HCT116 (cell line): ENCODE results near the gene CRYBA4. TPM values are rescaled to one million over a fixed set of nuclear protein-coding genes. Genes with fewer than 3 reads are reported as not detected.

Experiments used
- ATAC-seq: fragments of 200-7000 bp; cut with Tn5 transposase; 2 replicates; pipeline ENCODE4 v1.9.1; 2020; ENCODE audit warnings: mild to moderate bottlenecking, moderate library complexity
- BruUV-seq: library from RNA; stranded (reverse); fragments of 400-500 nt; replicated peaks from 2 replicates; lab custom pipeline; 2021; lab: Mats Ljungman, UMichigan
- CTCF ChIA-PET: fragments of 300-600 bp; sonication (Branson Sonifier 250); formaldehyde crosslinking; loops from one replicate; lab custom pipeline; 2021; ENCODE audit warnings: antibody characterized with exemption; lab: Charles Lee
- POLR2A ChIA-PET: fragments of 300-600, 350-600 bp; sonication (Branson Sonifier 250); formaldehyde crosslinking; loops from one replicate; lab custom pipeline; 2021; ENCODE audit warnings: antibody characterized with exemption; lab: Charles Lee
- RAD21 ChIA-PET, 2 experiments: fragments of 300-600 bp; sonication (Branson Sonifier 250); formaldehyde crosslinking; loops; one replicate each; lab custom pipeline; 2023; ENCODE audit warnings: low total read pairs in 2 of 2; ENCODE audit not compliant: uncharacterized antibody in 2 of 2, unreplicated experiment in 2 of 2, low non-redundant PET in 1 of 2; lab: Charles Lee
- DNase-seq: peaks from one replicate; pipeline ENCODE4 v3.0.0-alpha.2; 2010; ENCODE audit warnings: low read depth, low spot score
- H2AFZ ChIP-seq: fragments of 200-600 bp; shearing (Covaris generic), sonication (generic); 2 replicates; pipeline ENCODE4 v1.6.1; 2017; ENCODE audit warnings: low read depth, mixed run types, mixed read lengths, antibody characterized with exemption, low read length; ENCODE audit not compliant: poor library complexity, severe bottlenecking
- H3K27ac ChIP-seq: 2 replicates; pipeline ENCODE4 v1.5.1; 2012; ENCODE audit warnings: low read depth, low read length
- H3K27me3 ChIP-seq: fragments of 200-600 bp; sonication (generic); 2 replicates; pipeline ENCODE4 v1.6.1; 2016; ENCODE audit warnings: mixed run types, low read length, mixed read lengths; ENCODE audit not compliant: insufficient read depth
- H3K36me3 ChIP-seq, 2 experiments: fragments of 200-500 bp in 1 of 2; fragments of 200-600 bp in 1 of 2; sonication (Bioruptor generic) in 1 of 2; sonication (generic) in 1 of 2; 2 replicates each; pipeline versions ENCODE4 v1.5.1 to v1.6.1; 2014 to 2016; ENCODE audit warnings: low read length in 2 of 2, inconsistent platforms in 1 of 2, mixed read lengths in 1 of 2, mixed run types in 1 of 2; ENCODE audit not compliant: insufficient read depth in 2 of 2, control insufficient read depth in 1 of 2
- H3K4me1 ChIP-seq, 2 experiments: fragments of 200-600 bp in 1 of 2; sonication (generic) in 1 of 2; 2 replicates each; pipeline versions ENCODE4 v1.5.1 to v1.6.1; 2012 to 2017; ENCODE audit warnings: low read length in 2 of 2, inconsistent platforms in 1 of 2, mild to moderate bottlenecking in 1 of 2, mixed read lengths in 1 of 2, mixed run types in 1 of 2, moderate library complexity in 1 of 2; ENCODE audit not compliant: insufficient read depth in 2 of 2, control insufficient read depth in 1 of 2
- H3K4me2 ChIP-seq: fragments of 200-600 bp; sonication (generic); 2 replicates; pipeline ENCODE4 v1.6.1; 2017; ENCODE audit warnings: mixed run types, low read length, mixed read lengths
- H3K4me3 ChIP-seq, 2 experiments: fragments of 200-600 bp in 1 of 2; sonication (generic) in 1 of 2; replicated peaks in 1 of 2; 2 replicates each; pipeline ENCODE4 v1.5.1; 2011 to 2016; ENCODE audit warnings: low read length in 2 of 2, control low read depth in 1 of 2, low read depth in 1 of 2, mild to moderate bottlenecking in 1 of 2, mixed read lengths in 1 of 2, mixed run types in 1 of 2
- H3K79me2 ChIP-seq: fragments of 200-600 bp; sonication (generic); 2 replicates; pipeline ENCODE4 v1.6.1; 2017; ENCODE audit warnings: mild to moderate bottlenecking, mixed run types, low read length, moderate library complexity, mixed read lengths; ENCODE audit not compliant: insufficient read depth
- H3K9ac ChIP-seq: fragments of 200-600 bp; sonication (generic); 2 replicates; pipeline ENCODE4 v1.6.1; 2016; ENCODE audit warnings: low read length, mixed read lengths
- H3K9me2 ChIP-seq: fragments of 200-600 bp; sonication (generic), shearing (Covaris generic); 2 replicates; pipeline ENCODE4 v1.6.1; 2017; ENCODE audit warnings: mixed run types, mild to moderate bottlenecking, moderate library complexity; ENCODE audit not compliant: insufficient read depth
- H3K9me3 ChIP-seq, 2 experiments: fragments of 200-500 bp in 1 of 2; fragments of 200-600 bp in 1 of 2; sonication (Bioruptor generic) in 1 of 2; sonication (generic) in 1 of 2; 2 replicates each; pipeline ENCODE4 v1.6.1; 2014 to 2017; ENCODE audit warnings: low read length in 2 of 2, mixed read lengths in 2 of 2, inconsistent platforms in 1 of 2, low read depth in 1 of 2, mild to moderate bottlenecking in 1 of 2, mixed run types in 1 of 2, moderate library complexity in 1 of 2; ENCODE audit not compliant: control insufficient read depth in 1 of 2, insufficient read depth in 1 of 2
- H4K20me1 ChIP-seq: fragments of 200-600 bp; sonication (generic), shearing (Covaris generic); 2 replicates; pipeline ENCODE4 v1.6.1; 2017; ENCODE audit warnings: mixed run types, mild to moderate bottlenecking, moderate library complexity; ENCODE audit not compliant: insufficient read depth
- CBX3 ChIP-seq: IDR thresholded peaks from 2 replicates; pipeline ENCODE4 v1.6.1; 2012; ENCODE audit warnings: low read depth
- CEBPB ChIP-seq: IDR thresholded peaks from 2 replicates; pipeline ENCODE4 v1.6.1; 2012; ENCODE audit warnings: low read depth
- EGR1 ChIP-seq: IDR thresholded peaks from 2 replicates; pipeline ENCODE4 v1.6.1; 2012; ENCODE audit warnings: low read depth
- JUND ChIP-seq: IDR thresholded peaks from 2 replicates; pipeline ENCODE4 v1.6.1; 2012
- POLR2AphosphoS5 ChIP-seq: IDR thresholded peaks from 2 replicates; pipeline ENCODE4 v1.6.1; 2011; ENCODE audit warnings: mild to moderate bottlenecking, low read depth, low read length, moderate library complexity
- YY1 ChIP-seq: IDR thresholded peaks from 2 replicates; pipeline ENCODE4 v1.6.1; 2011; ENCODE audit warnings: low read length, low read depth, moderate library complexity, mild to moderate bottlenecking; ENCODE audit not compliant: insufficient replicate concordance; ENCODE audit errors: extremely low read depth
- ZNF274 ChIP-seq: fragments of 200-500 bp; sonication (Bioruptor generic); IDR thresholded peaks from 2 replicates; pipeline ENCODE4 v1.6.1; 2014; ENCODE audit warnings: mild to moderate bottlenecking, low read depth, low read length, inconsistent platforms
- intact Hi-C: fragments of 100-400 bp; cut with micrococcal nuclease; formaldehyde crosslinking; loops from 2 replicates; pipeline ENCODE4 v1.10.0; 2022
- total RNA-seq: library from RNA; stranded (reverse); gene quantifications from one replicate; pipeline ENCODE4 v1.2.1, GENCODE V29; 2021; ENCODE audit not compliant: unreplicated experiment
- TF ChIP-seq, protein P1 (sequence below): IDR thresholded peaks from 2 replicates; pipeline ENCODE4 v1.6.1; 2012; ENCODE audit warnings: low read depth
- TF ChIP-seq, protein P2 (sequence below): IDR thresholded peaks from 2 replicates; pipeline ENCODE4 v1.6.1; 2012
- TF ChIP-seq, protein P3 (sequence below), 3 experiments: fragments of 200-600 bp in 1 of 3; sonication (generic) in 1 of 3; IDR thresholded peaks in 2 of 3; conservative IDR thresholded peaks in 1 of 3; 2 replicates each; pipeline ENCODE4 v1.5.1; 2012 to 2017; ENCODE audit warnings: low read depth in 2 of 3, low read length in 2 of 3, antibody characterized with exemption in 1 of 3, borderline replicate concordance in 1 of 3, control low read depth in 1 of 3, mild to moderate bottlenecking in 1 of 3, mixed read lengths in 1 of 3, mixed run types in 1 of 3, moderate library complexity in 1 of 3; ENCODE audit not compliant: insufficient read depth in 1 of 3
- TF ChIP-seq, protein P4 (sequence below): IDR thresholded peaks from 2 replicates; pipeline ENCODE4 v1.6.1; 2011; ENCODE audit warnings: mild to moderate bottlenecking, low read length, moderate library complexity; ENCODE audit not compliant: insufficient replicate concordance; ENCODE audit errors: extremely low read depth

The CRYBA4 gene
- total RNA-seq, 1 experiment from 2014 or later, result not detected

DNA sequence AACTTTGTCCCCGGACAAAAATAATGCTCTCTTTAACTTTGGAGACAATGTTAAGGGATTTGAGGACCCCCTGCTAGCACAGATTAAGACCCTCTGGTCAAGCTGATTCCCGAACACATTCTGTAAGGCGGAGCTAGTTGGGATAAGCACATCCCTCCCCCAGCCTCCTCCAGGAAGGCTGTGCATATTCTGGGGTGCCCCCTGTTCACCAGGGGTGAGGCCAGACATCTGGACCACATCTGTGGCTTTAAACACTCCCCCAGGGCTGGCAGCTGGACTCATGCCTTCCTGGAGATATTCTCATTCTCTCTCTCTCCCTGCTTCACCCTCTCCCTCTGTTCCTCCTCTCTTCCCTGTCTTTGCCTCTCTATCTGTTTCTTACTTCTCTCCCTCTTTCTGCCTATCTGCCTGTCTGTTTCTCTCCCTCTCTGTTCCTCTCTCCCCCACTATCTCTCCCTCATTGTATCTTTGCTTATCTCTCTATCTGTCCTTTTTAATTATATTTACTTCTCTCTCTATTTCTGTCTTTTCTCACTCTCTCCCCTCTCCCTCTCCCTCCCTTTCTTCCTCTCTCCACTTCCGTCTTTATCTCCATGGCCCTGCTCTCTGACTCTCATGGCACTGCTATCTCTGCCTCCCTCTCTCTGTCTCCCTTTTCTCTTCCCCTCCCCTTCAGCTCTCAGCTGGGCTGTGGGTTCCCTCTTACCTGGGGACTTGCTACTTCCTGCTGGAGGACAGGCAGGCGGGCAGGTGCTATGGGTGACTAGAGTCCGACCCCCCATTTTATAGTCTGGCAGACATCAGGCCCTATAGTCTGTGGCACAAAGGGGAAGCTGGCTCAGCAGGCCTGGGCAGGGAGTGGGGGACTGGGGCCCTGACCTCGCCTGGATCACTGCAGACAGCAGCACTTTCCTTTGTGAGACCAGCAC lies 4.2 kb upstream of the CRYBA4 start, which contains the start of gene CRYBB1:
CRYBB1 (minus strand) TSS at position 757 of the 929 bp plus-strand sequence. CDS start 1,708 bp downstream, outside the sequence.
- Histone ChIP-seq H3K4me1 (no peaks in the 10 kb centered on the region), H3K4me2 (no peak within 1 kb of the TSS), H3K4me3 (no peak within 1 kb of the TSS), H3K27ac (no peak within 1 kb of the TSS), H3K9me3 (no peaks in the 10 kb centered on the region), H3K27me3 (0 out of 2 replicates have a peak, but pooled peaks cover 3% of the 10 kb centered on the region), H3K36me3 (no peaks in the 10 kb centered on the region), H3K9me2 (no peaks in the 10 kb centered on the region), H3K79me2 (no peaks in the 10 kb centered on the region), H3K9ac (no peak within 1 kb of the TSS), H2AFZ (no peak within 1 kb of the TSS), H4K20me1 (no peaks in the 10 kb centered on the region)
- ChIA-PET CTCF (no interaction called here), RAD21 (no interaction called here), POLR2A (no interaction called here)
- TF ChIP-seq ZNF274, result no peak
- TF ChIP-seq, protein P1, sequence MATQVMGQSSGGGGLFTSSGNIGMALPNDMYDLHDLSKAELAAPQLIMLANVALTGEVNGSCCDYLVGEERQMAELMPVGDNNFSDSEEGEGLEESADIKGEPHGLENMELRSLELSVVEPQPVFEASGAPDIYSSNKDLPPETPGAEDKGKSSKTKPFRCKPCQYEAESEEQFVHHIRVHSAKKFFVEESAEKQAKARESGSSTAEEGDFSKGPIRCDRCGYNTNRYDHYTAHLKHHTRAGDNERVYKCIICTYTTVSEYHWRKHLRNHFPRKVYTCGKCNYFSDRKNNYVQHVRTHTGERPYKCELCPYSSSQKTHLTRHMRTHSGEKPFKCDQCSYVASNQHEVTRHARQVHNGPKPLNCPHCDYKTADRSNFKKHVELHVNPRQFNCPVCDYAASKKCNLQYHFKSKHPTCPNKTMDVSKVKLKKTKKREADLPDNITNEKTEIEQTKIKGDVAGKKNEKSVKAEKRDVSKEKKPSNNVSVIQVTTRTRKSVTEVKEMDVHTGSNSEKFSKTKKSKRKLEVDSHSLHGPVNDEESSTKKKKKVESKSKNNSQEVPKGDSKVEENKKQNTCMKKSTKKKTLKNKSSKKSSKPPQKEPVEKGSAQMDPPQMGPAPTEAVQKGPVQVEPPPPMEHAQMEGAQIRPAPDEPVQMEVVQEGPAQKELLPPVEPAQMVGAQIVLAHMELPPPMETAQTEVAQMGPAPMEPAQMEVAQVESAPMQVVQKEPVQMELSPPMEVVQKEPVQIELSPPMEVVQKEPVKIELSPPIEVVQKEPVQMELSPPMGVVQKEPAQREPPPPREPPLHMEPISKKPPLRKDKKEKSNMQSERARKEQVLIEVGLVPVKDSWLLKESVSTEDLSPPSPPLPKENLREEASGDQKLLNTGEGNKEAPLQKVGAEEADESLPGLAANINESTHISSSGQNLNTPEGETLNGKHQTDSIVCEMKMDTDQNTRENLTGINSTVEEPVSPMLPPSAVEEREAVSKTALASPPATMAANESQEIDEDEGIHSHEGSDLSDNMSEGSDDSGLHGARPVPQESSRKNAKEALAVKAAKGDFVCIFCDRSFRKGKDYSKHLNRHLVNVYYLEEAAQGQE, result no peak
- TF ChIP-seq, protein P2, sequence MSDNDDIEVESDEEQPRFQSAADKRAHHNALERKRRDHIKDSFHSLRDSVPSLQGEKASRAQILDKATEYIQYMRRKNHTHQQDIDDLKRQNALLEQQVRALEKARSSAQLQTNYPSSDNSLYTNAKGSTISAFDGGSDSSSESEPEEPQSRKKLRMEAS, result no peak
- no peak for TF ChIP-seq CEBPB
- TF ChIP-seq EGR1, result no peak
- TF ChIP-seq, protein P3, sequence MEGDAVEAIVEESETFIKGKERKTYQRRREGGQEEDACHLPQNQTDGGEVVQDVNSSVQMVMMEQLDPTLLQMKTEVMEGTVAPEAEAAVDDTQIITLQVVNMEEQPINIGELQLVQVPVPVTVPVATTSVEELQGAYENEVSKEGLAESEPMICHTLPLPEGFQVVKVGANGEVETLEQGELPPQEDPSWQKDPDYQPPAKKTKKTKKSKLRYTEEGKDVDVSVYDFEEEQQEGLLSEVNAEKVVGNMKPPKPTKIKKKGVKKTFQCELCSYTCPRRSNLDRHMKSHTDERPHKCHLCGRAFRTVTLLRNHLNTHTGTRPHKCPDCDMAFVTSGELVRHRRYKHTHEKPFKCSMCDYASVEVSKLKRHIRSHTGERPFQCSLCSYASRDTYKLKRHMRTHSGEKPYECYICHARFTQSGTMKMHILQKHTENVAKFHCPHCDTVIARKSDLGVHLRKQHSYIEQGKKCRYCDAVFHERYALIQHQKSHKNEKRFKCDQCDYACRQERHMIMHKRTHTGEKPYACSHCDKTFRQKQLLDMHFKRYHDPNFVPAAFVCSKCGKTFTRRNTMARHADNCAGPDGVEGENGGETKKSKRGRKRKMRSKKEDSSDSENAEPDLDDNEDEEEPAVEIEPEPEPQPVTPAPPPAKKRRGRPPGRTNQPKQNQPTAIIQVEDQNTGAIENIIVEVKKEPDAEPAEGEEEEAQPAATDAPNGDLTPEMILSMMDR (IDR thresholded peaks at IDR 0.05 in 2 of 3, conservative IDR thresholded peaks at IDR 0.05 in 1 of 3; ENCODE audit: borderline replicate concordance in 1 of 3, insufficient read depth in 1 of 3, low read depth in 2 of 3, low read length in 2 of 3), result no peak
- TF ChIP-seq CBX3, result no peak
- TF ChIP-seq, protein P4, sequence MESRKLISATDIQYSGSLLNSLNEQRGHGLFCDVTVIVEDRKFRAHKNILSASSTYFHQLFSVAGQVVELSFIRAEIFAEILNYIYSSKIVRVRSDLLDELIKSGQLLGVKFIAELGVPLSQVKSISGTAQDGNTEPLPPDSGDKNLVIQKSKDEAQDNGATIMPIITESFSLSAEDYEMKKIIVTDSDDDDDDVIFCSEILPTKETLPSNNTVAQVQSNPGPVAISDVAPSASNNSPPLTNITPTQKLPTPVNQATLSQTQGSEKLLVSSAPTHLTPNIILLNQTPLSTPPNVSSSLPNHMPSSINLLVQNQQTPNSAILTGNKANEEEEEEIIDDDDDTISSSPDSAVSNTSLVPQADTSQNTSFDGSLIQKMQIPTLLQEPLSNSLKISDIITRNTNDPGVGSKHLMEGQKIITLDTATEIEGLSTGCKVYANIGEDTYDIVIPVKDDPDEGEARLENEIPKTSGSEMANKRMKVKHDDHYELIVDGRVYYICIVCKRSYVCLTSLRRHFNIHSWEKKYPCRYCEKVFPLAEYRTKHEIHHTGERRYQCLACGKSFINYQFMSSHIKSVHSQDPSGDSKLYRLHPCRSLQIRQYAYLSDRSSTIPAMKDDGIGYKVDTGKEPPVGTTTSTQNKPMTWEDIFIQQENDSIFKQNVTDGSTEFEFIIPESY, result no peak
- TF ChIP-seq POLR2AphosphoS5, result no peak
- TF ChIP-seq JUND, result no peak
- TF ChIP-seq YY1, result no peak
- intact Hi-C loops, result no loop called here
- ATAC-seq, result no peak
- no TSS peak for BruUV-seq
- no peak for DNase-seq
